ENCODE measurements around the gene TMEM145. TPM values are rescaled to one million over a fixed set of nuclear protein-coding genes. Genes with fewer than 3 reads are reported as not detected.

TMEM145 gene
- total RNA-seq, 4 donors from 2014 or later = not detected

- H3K9me3 ChIP-seq = no peaks in the 10 kb centered on the region
- TF ChIP-seq EP300 (IDR thresholded peaks at IDR 0.05) (no peak), POLR2AphosphoS5 (IDR thresholded peaks at IDR 0.05) (no peak), POLR2A (IDR thresholded peaks at IDR 0.05; ENCODE audit: low read depth) (no peak)
- TF ChIP-seq, protein P1, sequence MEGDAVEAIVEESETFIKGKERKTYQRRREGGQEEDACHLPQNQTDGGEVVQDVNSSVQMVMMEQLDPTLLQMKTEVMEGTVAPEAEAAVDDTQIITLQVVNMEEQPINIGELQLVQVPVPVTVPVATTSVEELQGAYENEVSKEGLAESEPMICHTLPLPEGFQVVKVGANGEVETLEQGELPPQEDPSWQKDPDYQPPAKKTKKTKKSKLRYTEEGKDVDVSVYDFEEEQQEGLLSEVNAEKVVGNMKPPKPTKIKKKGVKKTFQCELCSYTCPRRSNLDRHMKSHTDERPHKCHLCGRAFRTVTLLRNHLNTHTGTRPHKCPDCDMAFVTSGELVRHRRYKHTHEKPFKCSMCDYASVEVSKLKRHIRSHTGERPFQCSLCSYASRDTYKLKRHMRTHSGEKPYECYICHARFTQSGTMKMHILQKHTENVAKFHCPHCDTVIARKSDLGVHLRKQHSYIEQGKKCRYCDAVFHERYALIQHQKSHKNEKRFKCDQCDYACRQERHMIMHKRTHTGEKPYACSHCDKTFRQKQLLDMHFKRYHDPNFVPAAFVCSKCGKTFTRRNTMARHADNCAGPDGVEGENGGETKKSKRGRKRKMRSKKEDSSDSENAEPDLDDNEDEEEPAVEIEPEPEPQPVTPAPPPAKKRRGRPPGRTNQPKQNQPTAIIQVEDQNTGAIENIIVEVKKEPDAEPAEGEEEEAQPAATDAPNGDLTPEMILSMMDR (IDR thresholded peaks at IDR 0.05) = no peak
- H3K27ac ChIP-seq (replicated peaks in 1 of 4) = no peak overlapping the region
- H3K4me3 ChIP-seq = no peak overlapping the region
- H3K27me3 ChIP-seq = no peaks in the 10 kb centered on the region
- no peak for DNase-seq (ENCODE audit: extremely low spot score)
- intact Hi-C loops (cut with DNase I) = no loop called here
- WGBS = 94% methylated on average over 16 of the region's 27 CpGs
- H3K4me1 ChIP-seq = peaks cover 0 to 17% (median 9%) of the 10 kb centered on the region in 4 donors
- H3K36me3 ChIP-seq = peaks cover 60 to 86% (median 83%) of the 10 kb centered on the region in 4 donors
Observed at GRCh38 chr19:42292042-42292960, 20.8 kb upstream of the TMEM145 start.

- no peak overlapping the region for H3K27ac ChIP-seq (replicated peaks in 1 of 4)
Observed at GRCh38 chr19:42292963-42293362, 20.1 kb upstream of the TMEM145 start.

GRCh38 chr19:42293540-42293939 lies 19.6 kb upstream of the TMEM145 start:
- no peak overlapping the region for H3K27ac ChIP-seq (replicated peaks in 1 of 4)
- no peak overlapping the region for H3K4me3 ChIP-seq
- 87% methylated on average over 4 of the region's 17 CpGs for WGBS
- H3K9me3 ChIP-seq = no peaks in the 10 kb centered on the region
- H3K36me3 ChIP-seq = peaks cover 48 to 73% (median 71%) of the 10 kb centered on the region in 4 donors
- H3K4me1 ChIP-seq = peaks cover 0 to 17% (median 9%) of the 10 kb centered on the region in 4 donors
- intact Hi-C loops (cut with DNase I) = no loop called here
- no peaks in the 10 kb centered on the region for H3K27me3 ChIP-seq
- no peak for DNase-seq (ENCODE audit: extremely low spot score)
- TF ChIP-seq POLR2AphosphoS5 (IDR thresholded peaks at IDR 0.05) = no peak
- TF ChIP-seq EP300 (IDR thresholded peaks at IDR 0.05) = no peak
- TF ChIP-seq, protein P1 (IDR thresholded peaks at IDR 0.05) = no peak
- no peak for TF ChIP-seq POLR2A (IDR thresholded peaks at IDR 0.05; ENCODE audit: low read depth)

More at GRCh38 chr19:42292963-42293362, 20.1 kb upstream of the TMEM145 start:
- no peaks in the 10 kb centered on the region for H3K9me3 ChIP-seq
- no peak for DNase-seq (ENCODE audit: extremely low spot score)
- H3K4me3 ChIP-seq = no peak overlapping the region
- intact Hi-C loops (cut with DNase I) = no loop called here
- H3K27me3 ChIP-seq = no peaks in the 10 kb centered on the region
- peaks cover 53 to 79% (median 77%) of the 10 kb centered on the region in 4 donors for H3K36me3 ChIP-seq
- 80% methylated on average over 13 of the region's 14 CpGs for WGBS
- peaks cover 0 to 17% (median 9%) of the 10 kb centered on the region in 4 donors for H3K4me1 ChIP-seq
- TF ChIP-seq, protein P1 (IDR thresholded peaks at IDR 0.05) = no peak
- TF ChIP-seq POLR2AphosphoS5 (IDR thresholded peaks at IDR 0.05) = no peak
- TF ChIP-seq EP300 (IDR thresholded peaks at IDR 0.05) = no peak
- TF ChIP-seq POLR2A (IDR thresholded peaks at IDR 0.05; ENCODE audit: low read depth) = no peak

DNA sequence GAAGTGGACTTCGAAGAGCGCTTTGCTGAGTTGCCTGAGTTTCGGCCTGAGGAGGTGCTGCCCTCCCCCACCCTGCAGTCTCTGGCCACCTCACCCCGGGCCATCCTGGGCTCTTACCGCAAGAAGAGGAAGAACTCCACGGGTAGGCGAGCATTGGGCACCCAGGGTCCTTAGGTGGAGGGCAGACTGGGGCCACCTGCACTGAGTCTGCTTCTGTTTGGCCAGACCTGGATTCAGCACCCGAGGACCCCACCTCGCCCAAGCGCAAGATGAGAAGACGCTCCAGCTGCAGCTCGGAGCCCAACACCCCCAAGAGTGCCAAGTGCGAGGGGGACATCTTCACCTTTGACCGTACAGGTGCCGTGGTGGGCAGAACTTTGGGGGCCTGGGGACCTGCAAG lies 19.2 kb upstream of the TMEM145 start:
- H3K4me3 ChIP-seq = no peak overlapping the region
- WGBS = 82% methylated on average over 4 of the region's 15 CpGs
- intact Hi-C loops (cut with DNase I) = no loop called here
- TF ChIP-seq POLR2AphosphoS5 (IDR thresholded peaks at IDR 0.05) = no peak
- TF ChIP-seq EP300 (IDR thresholded peaks at IDR 0.05) = no peak
- TF ChIP-seq POLR2A (IDR thresholded peaks at IDR 0.05; ENCODE audit: low read depth) = no peak
- TF ChIP-seq, protein P1 (IDR thresholded peaks at IDR 0.05) = no peak
- no peak overlapping the region for H3K27ac ChIP-seq (replicated peaks in 1 of 4)
- DNase-seq (ENCODE audit: extremely low spot score) = no peak
- peaks cover 0 to 17% (median 9%) of the 10 kb centered on the region in 4 donors for H3K4me1 ChIP-seq
- no peaks in the 10 kb centered on the region for H3K9me3 ChIP-seq
- peaks cover 44 to 69% (median 67%) of the 10 kb centered on the region in 4 donors for H3K36me3 ChIP-seq
- no peaks in the 10 kb centered on the region for H3K27me3 ChIP-seq

All from esophagus muscularis mucosa (tissue), 4 donors.